Measurements from ENCODE around the gene NEURL1B.

NEURL1B gene

GRCh38 chr5:172691886-172692285 lies 50.8 kb downstream of the NEURL1B start:
- Histone ChIP-seq H3K27me3 (ENCODE audit: insufficient read depth, low read length) (peaks cover 2% of the 10 kb centered on the region; the same call in 1 of the 2 replicates), H3K36me3 (ENCODE audit: insufficient read depth, low read length) (no peaks in the 10 kb centered on the region), H3K9me3 (ENCODE audit: insufficient read depth, low read depth, low read length) (no peaks in the 10 kb centered on the region), H3K27ac (ENCODE audit: low read depth, low read length) (no peak overlapping the region), H3K4me3 (ENCODE audit: low read length) (no peak overlapping the region), H3K9ac (ENCODE audit: low read depth, low read length) (no peak overlapping the region), H3K4me1 (ENCODE audit: insufficient read depth, low read length) (peaks cover 5% of the 10 kb centered on the region; the same call in 1 of the 2 replicates)
- 87% methylated on average over 7 of the region's 7 CpGs for WGBS

DNA sequence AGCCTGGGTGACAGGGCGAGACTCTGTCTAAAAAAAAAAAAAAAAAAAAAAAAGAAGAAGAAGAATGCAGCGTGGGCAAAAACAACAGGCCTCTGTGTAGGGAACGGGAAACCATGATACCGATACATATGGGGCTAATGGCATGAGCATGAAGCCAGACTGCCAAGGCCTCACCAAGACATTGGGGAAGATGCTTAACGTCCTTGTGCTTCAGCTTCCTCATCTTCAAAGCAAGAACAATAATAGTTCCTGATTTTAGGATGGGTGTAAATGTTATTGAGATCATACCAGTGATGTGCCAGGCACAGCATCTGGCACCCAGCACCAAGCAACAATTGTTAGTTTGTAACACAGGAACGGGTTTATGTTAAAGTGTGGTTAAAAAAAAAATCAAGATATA lies 51.4 kb downstream of the NEURL1B start:
- Histone ChIP-seq H3K27ac (ENCODE audit: low read depth, low read length) (no peak overlapping the region), H3K27me3 (ENCODE audit: insufficient read depth, low read length) (peaks cover 7% of the 10 kb centered on the region), H3K4me3 (ENCODE audit: low read length) (no peak overlapping the region), H3K4me1 (ENCODE audit: insufficient read depth, low read length) (peaks cover 9% of the 10 kb centered on the region; the same call in 1 of the 2 replicates), H3K9ac (ENCODE audit: low read depth, low read length) (no peak overlapping the region), H3K36me3 (ENCODE audit: insufficient read depth, low read length) (no peaks in the 10 kb centered on the region), H3K9me3 (ENCODE audit: insufficient read depth, low read depth, low read length) (no peaks in the 10 kb centered on the region)
- 93% methylated on average over 5 of the region's 6 CpGs for WGBS

GRCh38 chr5:172692981-172693380 lies 51.9 kb downstream of the NEURL1B start:
- H3K27me3 ChIP-seq (ENCODE audit: insufficient read depth, low read length): peaks cover 7% of the 10 kb centered on the region
- 84% methylated on average over 2 of the region's 2 CpGs for WGBS
- H3K4me3 ChIP-seq (ENCODE audit: low read length): no peak overlapping the region
- H3K27ac ChIP-seq (ENCODE audit: low read depth, low read length): no peak overlapping the region
- no peaks in the 10 kb centered on the region for H3K9me3 ChIP-seq (ENCODE audit: insufficient read depth, low read depth, low read length)
- H3K4me1 ChIP-seq (ENCODE audit: insufficient read depth, low read length): peaks cover 9% of the 10 kb centered on the region; the same call in 1 of the 2 replicates
- no peaks in the 10 kb centered on the region for H3K36me3 ChIP-seq (ENCODE audit: insufficient read depth, low read length)
- H3K9ac ChIP-seq (ENCODE audit: low read depth, low read length): no peak overlapping the region

DNA sequence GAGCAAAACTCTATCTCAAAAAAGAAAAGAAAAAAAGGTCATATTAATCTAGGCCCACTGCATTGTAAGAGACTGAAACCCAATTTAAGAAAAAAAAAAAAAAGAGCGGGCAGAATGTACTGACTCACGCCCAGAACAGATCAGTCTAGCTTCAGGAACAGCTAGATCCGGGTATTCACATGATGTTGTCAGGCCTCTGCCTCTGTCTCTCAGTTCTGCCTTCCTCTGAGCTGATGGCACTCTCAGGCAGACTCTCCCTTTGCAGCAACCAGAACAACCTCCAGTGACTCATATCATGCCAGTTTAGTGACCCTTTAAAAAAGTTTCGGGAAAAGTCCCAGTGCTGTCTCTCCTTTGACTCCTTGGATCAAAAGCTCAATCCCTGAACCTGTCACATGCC lies 53.0 kb downstream of the NEURL1B start:
- WGBS: 85% methylated on average over 4 of the region's 4 CpGs
- Histone ChIP-seq H3K9ac (ENCODE audit: low read depth, low read length) (no peak overlapping the region), H3K9me3 (ENCODE audit: insufficient read depth, low read depth, low read length) (no peaks in the 10 kb centered on the region), H3K4me3 (ENCODE audit: low read length) (no peak overlapping the region), H3K4me1 (ENCODE audit: insufficient read depth, low read length) (peaks cover 9% of the 10 kb centered on the region; the same call in 1 of the 2 replicates), H3K27me3 (ENCODE audit: insufficient read depth, low read length) (peaks cover 7% of the 10 kb centered on the region), H3K36me3 (ENCODE audit: insufficient read depth, low read length) (no peaks in the 10 kb centered on the region), H3K27ac (ENCODE audit: low read depth, low read length) (no peak overlapping the region)

DNA sequence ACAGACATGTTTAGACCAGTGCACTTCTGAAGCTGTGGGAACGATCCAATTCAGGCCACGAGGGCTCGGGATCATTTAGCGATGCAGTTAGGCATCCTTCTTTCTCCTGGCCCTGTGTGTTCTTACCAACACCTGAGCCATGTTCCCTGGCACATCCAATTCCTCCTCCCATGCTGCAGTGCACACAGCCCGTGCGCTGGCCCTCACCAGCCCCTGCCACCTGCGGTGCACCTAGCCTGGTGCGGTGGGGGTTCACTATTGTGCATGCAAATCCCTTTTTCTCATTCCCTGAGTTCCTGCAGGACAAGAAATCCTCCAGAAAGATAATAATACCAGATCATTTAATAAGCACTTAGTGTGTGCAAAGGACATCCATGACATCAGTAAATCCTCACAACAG lies 53.5 kb downstream of the NEURL1B start:
- H3K27me3 ChIP-seq (ENCODE audit: insufficient read depth, low read length): peaks cover 7% of the 10 kb centered on the region
- H3K4me1 ChIP-seq (ENCODE audit: insufficient read depth, low read length): peaks cover 9% of the 10 kb centered on the region
- no peaks in the 10 kb centered on the region for H3K9me3 ChIP-seq (ENCODE audit: insufficient read depth, low read depth, low read length)
- WGBS: 69% methylated on average over 8 of the region's 8 CpGs
- H3K4me3 ChIP-seq (ENCODE audit: low read length): no peak overlapping the region
- H3K27ac ChIP-seq (ENCODE audit: low read depth, low read length): no peak overlapping the region
- no peak overlapping the region for H3K9ac ChIP-seq (ENCODE audit: low read depth, low read length)
- H3K36me3 ChIP-seq (ENCODE audit: insufficient read depth, low read length): no peaks in the 10 kb centered on the region

DNA sequence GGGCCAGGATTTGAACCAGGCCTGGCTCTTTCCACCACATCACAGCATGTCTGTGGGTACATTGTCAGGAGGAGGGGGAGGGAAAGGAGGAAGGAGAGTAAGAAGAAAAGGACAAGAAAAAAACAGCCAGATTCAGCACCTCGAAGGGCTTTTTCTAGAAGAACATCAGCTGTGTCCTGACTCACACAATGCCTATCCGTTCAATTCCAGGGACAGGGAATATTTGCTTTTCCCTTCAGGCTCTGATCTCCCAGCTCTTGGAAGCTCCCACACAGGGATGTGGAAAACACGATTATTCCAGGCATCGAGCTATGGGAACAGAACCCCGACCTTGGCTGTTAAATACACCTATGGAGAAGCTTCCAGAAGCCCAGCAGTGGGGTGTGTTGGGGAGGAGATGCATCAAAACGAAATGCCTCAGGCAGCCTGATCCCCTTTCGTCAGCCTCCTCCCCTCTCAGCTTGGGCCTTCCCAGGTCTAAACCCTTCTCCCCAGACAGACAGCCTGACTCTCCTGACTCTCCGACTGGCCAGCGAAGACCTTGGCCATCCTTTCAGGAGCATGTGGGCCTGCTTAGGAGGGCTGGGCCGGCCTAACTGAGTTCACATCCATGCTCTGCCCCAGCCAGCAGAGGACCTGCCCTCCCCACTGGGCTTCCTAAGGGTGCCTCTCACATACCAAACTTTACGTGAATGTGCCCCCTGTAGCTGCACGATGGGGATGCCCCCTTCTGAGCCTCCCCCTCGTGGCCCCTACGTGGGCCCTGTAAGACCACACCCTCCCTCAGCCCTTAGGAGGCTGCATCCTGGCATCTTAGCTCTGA lies 54.4 kb downstream of the NEURL1B start:
- 78% methylated on average over 14 of the region's 14 CpGs for WGBS
- Histone ChIP-seq H3K4me1 (ENCODE audit: insufficient read depth, low read length) (peaks cover 13% of the 10 kb centered on the region), H3K36me3 (ENCODE audit: insufficient read depth, low read length) (no peaks in the 10 kb centered on the region), H3K27ac (ENCODE audit: low read depth, low read length) (no peak overlapping the region), H3K9ac (ENCODE audit: low read depth, low read length) (no peak overlapping the region), H3K4me3 (ENCODE audit: low read length) (no peak overlapping the region), H3K9me3 (ENCODE audit: insufficient read depth, low read depth, low read length) (no peaks in the 10 kb centered on the region), H3K27me3 (ENCODE audit: insufficient read depth, low read length) (peaks cover 7% of the 10 kb centered on the region)

DNA sequence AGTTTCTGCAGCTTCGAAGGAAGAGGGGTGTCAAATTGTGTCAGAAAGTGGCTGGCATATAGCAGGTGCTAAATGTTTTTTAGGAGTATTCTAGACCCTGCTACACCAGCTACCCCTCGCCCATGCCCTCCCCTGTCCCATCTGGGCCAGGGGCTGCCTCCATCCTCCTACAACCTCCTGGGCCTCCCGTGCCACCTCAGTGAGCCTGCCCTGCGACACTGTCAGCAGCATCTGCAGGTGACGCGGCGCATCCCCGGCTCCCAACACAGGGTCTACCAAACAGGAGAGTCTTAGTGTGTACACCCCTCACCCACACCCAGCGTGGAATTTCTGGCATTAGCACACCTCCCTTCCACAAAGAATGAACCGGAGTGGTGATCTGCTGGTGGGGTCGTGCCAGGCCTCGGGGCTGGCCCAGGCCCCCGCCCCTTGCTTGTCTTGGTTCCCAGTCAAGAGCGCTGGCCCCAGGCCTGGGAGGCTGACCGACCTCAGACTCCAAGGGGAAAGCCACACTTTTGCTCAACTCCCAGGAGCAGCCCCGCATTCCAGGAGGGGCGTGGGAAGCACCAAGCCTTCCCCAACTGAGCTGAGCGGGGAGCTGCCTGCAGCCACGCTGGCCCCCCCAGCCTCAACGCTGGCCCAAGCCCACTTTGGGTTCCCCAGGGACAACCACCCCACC lies 55.2 kb downstream of the NEURL1B start:
- WGBS: 92% methylated on average over 20 of the region's 20 CpGs
- Histone ChIP-seq H3K4me1 (ENCODE audit: insufficient read depth, low read length) (peaks cover 19% of the 10 kb centered on the region), H3K27ac (ENCODE audit: low read depth, low read length) (no peak overlapping the region), H3K9me3 (ENCODE audit: insufficient read depth, low read depth, low read length) (no peaks in the 10 kb centered on the region), H3K36me3 (ENCODE audit: insufficient read depth, low read length) (no peaks in the 10 kb centered on the region), H3K9ac (ENCODE audit: low read depth, low read length) (no peak overlapping the region), H3K4me3 (ENCODE audit: low read length) (no peak overlapping the region), H3K27me3 (ENCODE audit: insufficient read depth, low read length) (peaks cover 14% of the 10 kb centered on the region)

DNA sequence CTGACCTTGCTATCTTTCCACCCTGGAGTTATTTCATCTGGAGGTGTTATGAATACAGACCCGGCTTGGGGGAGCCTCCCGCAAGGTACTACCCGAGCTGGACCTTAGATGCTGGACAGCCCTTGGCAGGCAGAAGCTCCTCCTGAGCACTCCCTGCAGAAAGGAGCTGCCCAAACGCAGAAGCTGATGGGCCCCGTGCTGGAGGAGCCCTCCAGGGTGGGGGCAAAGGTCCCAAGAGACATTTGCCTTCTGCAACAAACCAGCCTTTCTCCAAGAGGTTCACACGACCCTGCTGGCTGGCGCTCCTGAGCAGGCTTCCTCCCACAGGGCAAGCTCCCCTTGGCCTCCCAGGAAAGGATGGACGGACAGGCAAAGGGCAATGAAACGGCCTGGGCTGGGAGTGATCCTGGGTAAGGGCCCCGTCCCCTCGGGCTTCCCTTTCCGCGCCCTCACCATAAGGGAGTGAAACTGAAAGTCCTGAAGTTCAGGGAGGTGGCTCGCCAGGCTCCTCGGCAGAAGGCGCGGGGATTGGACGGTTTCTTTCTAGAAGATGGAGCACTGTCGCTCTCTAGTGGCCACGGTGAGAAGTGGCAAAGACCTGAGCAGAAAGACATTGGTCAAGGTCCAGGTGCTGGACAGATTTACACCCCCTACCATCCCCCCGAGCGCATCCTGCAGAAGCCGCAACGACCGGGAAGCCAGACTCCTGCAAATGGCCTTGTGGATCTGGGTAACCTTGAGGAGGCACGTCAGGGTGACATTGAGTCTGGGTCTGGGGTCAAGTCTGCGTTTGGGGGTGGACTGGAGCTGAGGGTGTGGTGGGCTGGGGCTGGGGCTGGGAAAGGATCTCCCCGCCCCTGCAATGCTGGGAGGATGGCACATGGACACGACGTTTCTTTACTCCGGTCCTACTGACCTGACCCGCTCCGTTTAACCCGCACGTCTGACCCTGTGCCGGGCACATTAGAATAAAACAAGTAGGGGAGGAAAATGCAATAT lies 56.4 kb downstream of the NEURL1B start:
- peak overlapping the region; percentile 50 for H3K4me3 ChIP-seq (ENCODE audit: low read length)
- 30% methylated on average over 36 of the region's 36 CpGs for WGBS
- H3K36me3 ChIP-seq (ENCODE audit: insufficient read depth, low read length): no peaks in the 10 kb centered on the region
- H3K27me3 ChIP-seq (ENCODE audit: insufficient read depth, low read length): peaks cover 20% of the 10 kb centered on the region
- no peak overlapping the region for H3K27ac ChIP-seq (ENCODE audit: low read depth, low read length)
- H3K4me1 ChIP-seq (ENCODE audit: insufficient read depth, low read length): peaks cover 25% of the 10 kb centered on the region
- peak overlapping the region; percentile 65; the same call in 1 of the 2 replicates for H3K9ac ChIP-seq (ENCODE audit: low read depth, low read length)
- no peaks in the 10 kb centered on the region for H3K9me3 ChIP-seq (ENCODE audit: insufficient read depth, low read depth, low read length)

DNA sequence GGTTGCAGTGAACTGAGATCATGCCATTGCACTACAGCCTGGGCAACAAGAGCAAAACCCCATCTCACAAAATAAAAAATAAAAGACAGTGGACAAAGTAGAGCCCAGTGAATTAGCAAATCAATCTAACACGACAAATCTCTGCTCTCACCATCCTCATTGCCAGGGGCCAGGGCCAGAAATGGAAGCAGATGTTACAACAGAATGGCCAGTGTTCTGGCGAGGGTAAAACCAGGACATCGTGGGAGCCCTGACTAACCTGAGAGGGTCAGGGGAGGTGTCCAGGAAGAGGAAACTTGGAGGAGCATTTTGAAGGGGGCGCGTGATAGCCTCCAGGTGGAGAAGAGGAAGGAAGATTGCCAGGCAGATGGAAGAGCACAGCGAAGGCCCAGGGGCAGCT lies 58.4 kb downstream of the NEURL1B start:
- H3K27ac ChIP-seq (ENCODE audit: low read depth, low read length): no peak overlapping the region
- H3K36me3 ChIP-seq (ENCODE audit: insufficient read depth, low read length): no peaks in the 10 kb centered on the region
- no peaks in the 10 kb centered on the region for H3K9me3 ChIP-seq (ENCODE audit: insufficient read depth, low read depth, low read length)
- no peak overlapping the region for H3K9ac ChIP-seq (ENCODE audit: low read depth, low read length)
- H3K27me3 ChIP-seq (ENCODE audit: insufficient read depth, low read length): peaks cover 20% of the 10 kb centered on the region
- peaks cover 25% of the 10 kb centered on the region for H3K4me1 ChIP-seq (ENCODE audit: insufficient read depth, low read length)
- 77% methylated on average over 6 of the region's 6 CpGs for WGBS
- H3K4me3 ChIP-seq (ENCODE audit: low read length): no peak overlapping the region; the same call in 1 of the 2 replicates

DNA sequence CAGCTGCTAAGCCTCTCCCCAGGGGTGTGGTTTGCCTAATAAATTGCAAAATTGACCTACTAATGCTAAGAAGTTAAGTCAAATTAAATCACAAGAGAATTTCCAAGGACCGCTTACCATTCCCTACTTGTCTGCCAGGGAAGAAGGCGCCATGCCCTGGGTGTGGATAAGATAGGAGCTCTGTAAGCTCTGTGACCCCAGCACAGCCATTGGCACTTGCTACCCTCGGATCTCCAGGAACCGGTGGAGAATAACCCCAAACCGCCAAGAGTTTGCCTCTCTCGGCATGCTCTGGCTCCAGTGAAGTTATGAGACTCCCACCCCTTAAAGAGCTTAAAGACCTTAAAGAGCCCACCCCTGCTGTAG lies 58.9 kb downstream of the NEURL1B start:
- WGBS: 23% methylated on average over 6 of the region's 6 CpGs
- Histone ChIP-seq H3K9me3 (ENCODE audit: insufficient read depth, low read depth, low read length) (no peaks in the 10 kb centered on the region), H3K9ac (ENCODE audit: low read depth, low read length) (no peak overlapping the region), H3K27me3 (ENCODE audit: insufficient read depth, low read length) (peaks cover 20% of the 10 kb centered on the region), H3K36me3 (ENCODE audit: insufficient read depth, low read length) (no peaks in the 10 kb centered on the region), H3K4me1 (ENCODE audit: insufficient read depth, low read length) (peaks cover 25% of the 10 kb centered on the region), H3K27ac (ENCODE audit: low read depth, low read length) (no peak overlapping the region), H3K4me3 (ENCODE audit: low read length) (peak overlapping the region; percentile 54)

All from HUES64 (cell line).